ENCODE measurements around the gene ZC3H12D.

- TF ChIP-seq PATZ1 (CRISPR knock-in tag; IDR thresholded peaks at IDR 0.05; ENCODE audit: borderline replicate concordance) (no peak), RARB (CRISPR knock-in tag; IDR thresholded peaks at IDR 0.05) (no peak), OSR1 (CRISPR knock-in tag; IDR thresholded peaks at IDR 0.05) (no peak), ISL1 (CRISPR knock-in tag; IDR thresholded peaks at IDR 0.05) (no peak), CSRNP3 (CRISPR knock-in tag; IDR thresholded peaks at IDR 0.05) (no peak)
These were observed 15.3 kb upstream of the ZC3H12D start for GRCh38 chr6:149500096-149500495.

All from SK-N-SH treated with all-trans-retinoic acid at 6 μM for 48 hours (cell line).